GM19438 (cell line): ENCODE data around the gene TEAD1.

Experiments
- ATAC-seq: cut with Tn5 transposase; IDR thresholded peaks from one replicate; pipeline ENCODE4 v1.9.1; 2021; ENCODE audit warnings: low read depth; ENCODE audit not compliant: unreplicated experiment

The TEAD1 gene

GRCh38 chr11:12784987-12785386, 110.8 kb downstream of the TEAD1 start:
- ATAC-seq: no peak

- ATAC-seq: no peak
Observed at GRCh38 chr11:12785901-12786300, 111.7 kb downstream of the TEAD1 start.

GRCh38 chr11:12786450-12786849, 112.2 kb downstream of the TEAD1 start:
- no peak for ATAC-seq

- no peak for ATAC-seq
Observed at GRCh38 chr11:12786891-12787290, 112.7 kb downstream of the TEAD1 start.

GRCh38 chr11:12787847-12788246, 113.6 kb downstream of the TEAD1 start:
- ATAC-seq: no peak

GRCh38 chr11:12789054-12789453, 114.8 kb downstream of the TEAD1 start:
- no peak for ATAC-seq

GRCh38 chr11:12789596-12790215, 115.5 kb downstream of the TEAD1 start:
- no peak for ATAC-seq

- ATAC-seq: no peak
Observed at GRCh38 chr11:12790861-12791616, 116.8 kb downstream of the TEAD1 start.

- no peak for ATAC-seq
Observed at GRCh38 chr11:12792018-12792417, 117.8 kb downstream of the TEAD1 start.

- ATAC-seq: no peak
Observed at GRCh38 chr11:12792590-12792989, 118.4 kb downstream of the TEAD1 start.

- no peak for ATAC-seq
Observed at GRCh38 chr11:12793065-12793464, 118.8 kb downstream of the TEAD1 start.

GRCh38 chr11:12793506-12793905, 119.3 kb downstream of the TEAD1 start:
- no peak for ATAC-seq

- no peak for ATAC-seq
Observed at GRCh38 chr11:12794576-12795230, 120.5 kb downstream of the TEAD1 start.

- ATAC-seq: no peak
Observed at GRCh38 chr11:12797996-12798395, 123.8 kb downstream of the TEAD1 start.

GRCh38 chr11:12798609-12799011, 124.4 kb downstream of the TEAD1 start:
- ATAC-seq: no peak

GRCh38 chr11:12799334-12799835, 125.2 kb downstream of the TEAD1 start:
- ATAC-seq: no peak

- no peak for ATAC-seq
Observed at GRCh38 chr11:12800032-12800671, 125.9 kb downstream of the TEAD1 start.

GRCh38 chr11:12800871-12801270, 126.7 kb downstream of the TEAD1 start:
- ATAC-seq: no peak

GRCh38 chr11:12801976-12802375, 127.8 kb downstream of the TEAD1 start:
- no peak for ATAC-seq

GRCh38 chr11:12802418-12803085, 128.3 kb downstream of the TEAD1 start:
- ATAC-seq: no peak
